AG04450 (cell line): ENCODE measurements around the gene CASP6. TPM values are rescaled to one million over a fixed set of nuclear protein-coding genes. Genes with fewer than 3 reads are reported as not detected.

ENCODE experiments used
- CTCF ChIA-PET: fragments of 300-600, 350-600 bp; formaldehyde crosslinking; extraction: SDS; loops from one replicate; lab custom pipeline; 2022; ENCODE audit warnings: antibody characterized with exemption, inconsistent platforms; lab: Charles Lee
- POLR2A ChIA-PET: fragments of 350-600 bp; formaldehyde crosslinking; extraction: SDS; loops from one replicate; lab custom pipeline; 2021; ENCODE audit warnings: antibody characterized with exemption, inconsistent platforms; lab: Yijun Ruan, JAX
- DNase-seq: peaks from one replicate; pipeline ENCODE4 v3.0.0-alpha.2; 2011; ENCODE audit warnings: low read depth, low spot score
- H3K27ac ChIP-seq: one replicate; pipeline ENCODE4 v1.5.1; 2012; ENCODE audit warnings: low read depth, low read length, control low read depth
- H3K27me3 ChIP-seq: one replicate; pipeline ENCODE4 v1.6.0; 2012; ENCODE audit warnings: low read length; ENCODE audit not compliant: control insufficient read depth, insufficient read depth
- H3K4me3 ChIP-seq: 2 replicates; pipeline ENCODE4 v1.5.1; 2011; ENCODE audit warnings: mild to moderate bottlenecking, low read depth, low read length, control low read depth
- H3K9me3 ChIP-seq: 2 replicates; pipeline ENCODE4 v1.5.1; 2012; ENCODE audit warnings: low read length; ENCODE audit not compliant: control insufficient read depth, insufficient read depth
- polyA plus RNA-seq: library from polyadenylated mRNA; depleted of rRNA; stranded (reverse); fragments of >200 nt; gene quantifications from 2 replicates; pipeline ENCODE4 v1.2.3, GENCODE V29; 2011
- TF ChIP-seq, protein P1 (sequence below): IDR thresholded peaks from 2 replicates; pipeline ENCODE4 v1.5.1; 2011; ENCODE audit warnings: low read depth, low read length, control low read depth, inconsistent platforms

The CASP6 gene
- polyA plus RNA-seq, 1 experiment: 44.8 TPM

DNA sequence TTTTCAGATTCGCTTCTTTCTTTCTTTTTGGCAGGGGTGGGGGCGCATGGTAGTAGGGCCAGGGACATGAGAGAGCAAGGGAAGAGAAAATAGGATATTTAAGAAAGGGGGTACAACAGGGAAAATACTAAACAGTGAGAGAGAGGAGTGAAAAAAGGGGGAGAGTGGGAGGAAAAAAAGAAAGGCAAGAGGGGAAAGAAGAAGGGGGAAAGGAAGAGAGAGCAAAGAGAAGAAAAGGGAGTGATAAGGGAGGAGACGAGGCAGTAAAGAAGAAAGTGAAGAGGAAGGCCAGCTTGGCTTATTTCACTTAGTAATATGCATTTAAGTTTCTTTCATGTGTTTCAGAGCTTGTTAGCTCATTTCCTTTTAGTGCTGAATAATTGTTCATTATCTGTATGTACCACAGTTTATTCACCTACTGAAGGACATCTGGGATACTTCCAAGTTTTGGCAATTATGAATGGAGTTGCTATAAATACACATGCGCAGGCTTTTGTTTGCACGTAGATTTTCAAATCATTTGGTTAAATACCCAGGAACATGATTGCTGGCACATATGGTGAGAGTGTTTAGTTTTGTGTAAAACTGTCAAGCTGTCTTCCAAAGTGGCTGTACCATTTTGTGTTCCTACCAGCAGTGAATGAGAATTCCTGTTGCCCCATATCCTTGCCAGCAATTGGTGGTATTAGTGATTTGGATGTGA, 37.3 kb downstream of the CASP6 start:
- TF ChIP-seq, protein P1, sequence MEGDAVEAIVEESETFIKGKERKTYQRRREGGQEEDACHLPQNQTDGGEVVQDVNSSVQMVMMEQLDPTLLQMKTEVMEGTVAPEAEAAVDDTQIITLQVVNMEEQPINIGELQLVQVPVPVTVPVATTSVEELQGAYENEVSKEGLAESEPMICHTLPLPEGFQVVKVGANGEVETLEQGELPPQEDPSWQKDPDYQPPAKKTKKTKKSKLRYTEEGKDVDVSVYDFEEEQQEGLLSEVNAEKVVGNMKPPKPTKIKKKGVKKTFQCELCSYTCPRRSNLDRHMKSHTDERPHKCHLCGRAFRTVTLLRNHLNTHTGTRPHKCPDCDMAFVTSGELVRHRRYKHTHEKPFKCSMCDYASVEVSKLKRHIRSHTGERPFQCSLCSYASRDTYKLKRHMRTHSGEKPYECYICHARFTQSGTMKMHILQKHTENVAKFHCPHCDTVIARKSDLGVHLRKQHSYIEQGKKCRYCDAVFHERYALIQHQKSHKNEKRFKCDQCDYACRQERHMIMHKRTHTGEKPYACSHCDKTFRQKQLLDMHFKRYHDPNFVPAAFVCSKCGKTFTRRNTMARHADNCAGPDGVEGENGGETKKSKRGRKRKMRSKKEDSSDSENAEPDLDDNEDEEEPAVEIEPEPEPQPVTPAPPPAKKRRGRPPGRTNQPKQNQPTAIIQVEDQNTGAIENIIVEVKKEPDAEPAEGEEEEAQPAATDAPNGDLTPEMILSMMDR: no peak
- CTCF ChIA-PET: no interaction called here

GRCh38 chr4:109662771-109663170, 40.5 kb downstream of the CASP6 start:
- POLR2A ChIA-PET: interaction anchor here (0.6 kb wide), 1 partner anchor 68 kb away, joined by 3 read pairs; no protein-coding TSS in a partner anchor
- Histone ChIP-seq H3K27me3 (no peaks in the 10 kb centered on the region), H3K4me3 (no peak overlapping the region), H3K27ac (no peak overlapping the region), H3K9me3 (no peaks in the 10 kb centered on the region)
- CTCF ChIA-PET: interaction anchor here (1.0 kb wide), 1 partner anchor 15 kb away, joined by 3 read pairs; no protein-coding TSS in a partner anchor
- TF ChIP-seq, protein P1: no peak
- no peak for DNase-seq

More for the DNA sequence above, 37.3 kb downstream of the CASP6 start:
- DNase-seq: no peak
- Histone ChIP-seq H3K27me3 (no peaks in the 10 kb centered on the region), H3K4me3 (no peak overlapping the region), H3K9me3 (no peaks in the 10 kb centered on the region), H3K27ac (no peak overlapping the region)
- POLR2A ChIA-PET: no interaction called here

DNA sequence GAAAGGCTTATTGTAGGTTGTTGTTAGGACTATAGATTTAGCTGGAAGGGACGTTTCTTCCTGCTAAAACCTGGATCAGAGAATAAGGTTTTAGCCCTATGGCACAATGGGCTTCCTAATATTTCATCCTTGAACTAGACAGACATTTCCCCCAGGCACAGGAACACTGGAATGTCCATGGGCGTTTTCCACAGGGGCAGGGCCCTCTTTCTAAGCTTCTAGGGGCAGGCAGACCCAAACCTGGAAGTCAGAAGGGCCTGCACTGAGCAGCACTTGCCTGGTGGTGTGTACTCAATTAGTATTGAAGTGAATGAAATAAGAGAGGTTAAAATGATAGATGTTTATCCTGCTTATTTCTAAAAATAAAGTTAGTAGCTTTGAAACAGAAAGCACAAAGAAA, 41.1 kb downstream of the CASP6 start:
- TF ChIP-seq, protein P1: no peak
- no peak overlapping the region for H3K27ac ChIP-seq
- ChIA-PET POLR2A (no interaction called here), CTCF (interaction anchor here (0.7 to 0.8 kb wide), 2 partner anchors 9 to 164 kb away, joined by 3 read pairs; no protein-coding TSS in a partner anchor)
- H3K9me3 ChIP-seq: no peaks in the 10 kb centered on the region
- DNase-seq: no peak
- H3K27me3 ChIP-seq: no peaks in the 10 kb centered on the region
- no peak overlapping the region for H3K4me3 ChIP-seq

DNA sequence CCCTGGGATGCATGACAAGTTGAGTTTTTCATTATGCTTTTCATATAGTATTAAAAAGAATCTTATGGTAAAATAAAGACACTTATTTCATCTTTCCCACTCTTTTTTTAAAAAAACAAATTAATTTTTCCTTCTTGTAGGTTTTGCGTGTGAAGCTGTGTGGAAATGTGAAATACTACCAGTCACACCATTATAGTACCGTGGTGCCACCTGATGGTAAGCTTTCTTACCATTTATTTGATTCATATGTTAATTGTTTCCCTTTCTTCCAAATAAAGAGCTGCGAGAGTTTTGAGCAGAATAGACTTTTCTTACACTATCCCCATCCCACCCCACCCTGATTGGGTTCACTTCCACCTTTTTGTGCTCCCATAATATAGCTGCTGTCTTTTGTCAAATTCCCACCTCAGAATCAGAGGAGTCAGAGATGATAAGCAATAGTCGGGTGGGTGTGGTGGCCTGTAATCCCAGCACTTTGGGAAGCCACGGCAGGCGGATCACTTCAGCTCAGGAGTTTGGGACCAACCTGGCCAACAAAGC, 44.3 kb downstream of the CASP6 start:
- POLR2A ChIA-PET: no interaction called here
- CTCF ChIA-PET: interaction anchor here (0.6 to 1.2 kb wide), 4 partner anchors 144 to 985 kb away, joined by 3 to 11 read pairs (median 3); no protein-coding TSS in a partner anchor
- H3K4me3 ChIP-seq: no peak overlapping the region
- H3K9me3 ChIP-seq: no peaks in the 10 kb centered on the region
- DNase-seq: no peak
- H3K27me3 ChIP-seq: no peaks in the 10 kb centered on the region
- no peak overlapping the region for H3K27ac ChIP-seq
- TF ChIP-seq, protein P1: 0 out of 2 replicates have a peak, but pooled peaks have one; percentile 4
